Hepatocyte (in vitro differentiated cells): Measurements from ENCODE around the gene SND1. TPM values are rescaled to one million over a fixed set of nuclear protein-coding genes. Genes with fewer than 3 reads are reported as not detected.
"Not testable (repeated sequence)": the region's sequence is repeated elsewhere in the genome, so short reads cannot be mapped to it uniquely, and the experiment has no call there.

ENCODE experiments used
- DNase-seq: peaks from one replicate; pipeline ENCODE4 v3.0.0-alpha.2; 2016; ENCODE audit warnings: low spot score
- H2AFZ ChIP-seq: fragments of 200-600 bp; sonication (generic); 2 replicates; pipeline ENCODE4 v1.6.0; 2016; ENCODE audit warnings: antibody characterized with exemption, mild to moderate bottlenecking
- H3K27ac ChIP-seq: fragments of 200-600 bp; sonication (generic); 2 replicates; pipeline ENCODE4 v1.5.1; 2016; ENCODE audit warnings: mild to moderate bottlenecking
- H3K27me3 ChIP-seq: fragments of 200-600 bp; sonication (generic); 2 replicates; pipeline ENCODE4 v1.6.1; 2016
- H3K36me3 ChIP-seq: fragments of 200-600 bp; sonication (generic); replicated peaks from 2 replicates; pipeline ENCODE4 v1.5.1; 2016; ENCODE audit warnings: low read depth; ENCODE audit not compliant: insufficient read depth
- H3K4me1 ChIP-seq: fragments of 200-600 bp; sonication (generic); 2 replicates; pipeline ENCODE4 v1.5.1; 2016; ENCODE audit warnings: mild to moderate bottlenecking, moderate library complexity; ENCODE audit not compliant: insufficient read depth
- H3K4me2 ChIP-seq: fragments of 200-600 bp; sonication (generic); 2 replicates; pipeline ENCODE4 v1.6.0; 2016
- H3K4me3 ChIP-seq: fragments of 200-600 bp; sonication (generic); 2 replicates; pipeline ENCODE4 v1.5.1; 2016; ENCODE audit warnings: mild to moderate bottlenecking
- H3K79me2 ChIP-seq: fragments of 200-600 bp; sonication (generic); 2 replicates; pipeline ENCODE4 v1.6.0; 2017; ENCODE audit warnings: mild to moderate bottlenecking
- H3K9me2 ChIP-seq: fragments of 200-600 bp; sonication (generic); replicated peaks from 2 replicates; pipeline ENCODE4 v1.6.0; 2017; ENCODE audit warnings: mild to moderate bottlenecking; ENCODE audit not compliant: insufficient read depth
- H3K9me3 ChIP-seq: fragments of 200-600 bp; sonication (generic); 2 replicates; pipeline ENCODE4 v1.5.1; 2016; ENCODE audit warnings: low read depth, mild to moderate bottlenecking
- H4K20me1 ChIP-seq: fragments of 200-600 bp; sonication (generic); 2 replicates; pipeline ENCODE4 v1.6.0; 2016; ENCODE audit warnings: mild to moderate bottlenecking; ENCODE audit not compliant: insufficient read depth, poor library complexity, severe bottlenecking
- EZH2 ChIP-seq: fragments of 200-600 bp; sonication (generic); IDR thresholded peaks from 2 replicates; pipeline ENCODE4 v1.6.1; 2016; ENCODE audit warnings: antibody characterized with exemption, mild to moderate bottlenecking, borderline replicate concordance
- EZH2phosphoT487 ChIP-seq: fragments of 200-600 bp; sonication (generic); IDR thresholded peaks from one replicate; pipeline ENCODE4 v1.6.1; 2018; ENCODE audit warnings: antibody characterized with exemption, mild to moderate bottlenecking, low read depth, moderate library complexity; ENCODE audit not compliant: unreplicated experiment, severe bottlenecking
- WGBS: methylation state at CpG from one replicate; pipeline ENCODE4 v1.1.6; 2016; ENCODE audit warnings: low lambda C conversion rate; ENCODE audit errors: missing lambda C conversion rate; 5-methylcytosine and 5-hydroxymethylcytosine counted together
- polyA plus RNA-seq: library from polyadenylated mRNA; unstranded; fragments of >200 nt; fragmentation: Nextera tagmentation; extraction: Ambion mirVana; gene quantifications from 2 replicates; pipeline ENCODE4 v1.2.1, GENCODE V29; 2016
- total RNA-seq: library from RNA; depleted of rRNA; stranded (reverse); fragments of >200 nt; gene quantifications from 2 replicates; pipeline ENCODE4 v1.2.3, GENCODE V29; 2014
- TF ChIP-seq, protein P1 (sequence below): fragments of 200-600 bp; sonication (generic); IDR thresholded peaks from 2 replicates; pipeline ENCODE4 v1.5.1; 2016; ENCODE audit warnings: antibody characterized with exemption, mild to moderate bottlenecking; ENCODE audit not compliant: poor library complexity

The SND1 gene
- total and polyA plus RNA-seq, 2 experiments from 2014 or later: 141 to 200 TPM

- Histone ChIP-seq H3K9me2 (no peaks in the 10 kb centered on the region), H3K27ac (no peak overlapping the region), H4K20me1 (peaks cover 59% of the 10 kb centered on the region), H3K36me3 (no peaks in the 10 kb centered on the region), H3K4me1 (no peaks in the 10 kb centered on the region), H3K9me3 (no peaks in the 10 kb centered on the region), H3K79me2 (peaks cover 100% of the 10 kb centered on the region), H2AFZ (no peak overlapping the region), H3K4me2 (no peak overlapping the region), H3K4me3 (no peak overlapping the region), H3K27me3 (no peaks in the 10 kb centered on the region)
- TF ChIP-seq EZH2 (no peak), EZH2phosphoT487 (no peak)
- TF ChIP-seq, protein P1, sequence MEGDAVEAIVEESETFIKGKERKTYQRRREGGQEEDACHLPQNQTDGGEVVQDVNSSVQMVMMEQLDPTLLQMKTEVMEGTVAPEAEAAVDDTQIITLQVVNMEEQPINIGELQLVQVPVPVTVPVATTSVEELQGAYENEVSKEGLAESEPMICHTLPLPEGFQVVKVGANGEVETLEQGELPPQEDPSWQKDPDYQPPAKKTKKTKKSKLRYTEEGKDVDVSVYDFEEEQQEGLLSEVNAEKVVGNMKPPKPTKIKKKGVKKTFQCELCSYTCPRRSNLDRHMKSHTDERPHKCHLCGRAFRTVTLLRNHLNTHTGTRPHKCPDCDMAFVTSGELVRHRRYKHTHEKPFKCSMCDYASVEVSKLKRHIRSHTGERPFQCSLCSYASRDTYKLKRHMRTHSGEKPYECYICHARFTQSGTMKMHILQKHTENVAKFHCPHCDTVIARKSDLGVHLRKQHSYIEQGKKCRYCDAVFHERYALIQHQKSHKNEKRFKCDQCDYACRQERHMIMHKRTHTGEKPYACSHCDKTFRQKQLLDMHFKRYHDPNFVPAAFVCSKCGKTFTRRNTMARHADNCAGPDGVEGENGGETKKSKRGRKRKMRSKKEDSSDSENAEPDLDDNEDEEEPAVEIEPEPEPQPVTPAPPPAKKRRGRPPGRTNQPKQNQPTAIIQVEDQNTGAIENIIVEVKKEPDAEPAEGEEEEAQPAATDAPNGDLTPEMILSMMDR: no peak
- DNase-seq: no peak
- WGBS: 73% methylated on average over 3 of the region's 3 CpGs
Observed at GRCh38 chr7:127673902-127674301, 21.9 kb downstream of the SND1 start.

- Histone ChIP-seq H3K9me3 (no peaks in the 10 kb centered on the region), H3K4me3 (no peak overlapping the region), H4K20me1 (peaks cover 56% of the 10 kb centered on the region), H3K4me1 (no peaks in the 10 kb centered on the region), H2AFZ (no peak overlapping the region), H3K36me3 (no peaks in the 10 kb centered on the region), H3K4me2 (no peak overlapping the region), H3K79me2 (peaks cover 97% of the 10 kb centered on the region), H3K27me3 (no peaks in the 10 kb centered on the region), H3K9me2 (no peaks in the 10 kb centered on the region), H3K27ac (no peak overlapping the region)
- WGBS: 83% methylated on average over 1 of the region's 1 CpG
- TF ChIP-seq, protein P1: no peak
- TF ChIP-seq EZH2phosphoT487 (no peak), EZH2 (no peak)
- DNase-seq: no peak
Observed at GRCh38 chr7:127674361-127674760, 22.4 kb downstream of the SND1 start.

- H2AFZ ChIP-seq, H3K4me1 ChIP-seq, H3K36me3 ChIP-seq, H3K9me3 ChIP-seq, H3K4me3 ChIP-seq, H3K27me3 ChIP-seq, H3K9me2 ChIP-seq, H3K4me2 ChIP-seq, DNase-seq, H3K27ac ChIP-seq: not testable (repeated sequence)
- 98% methylated on average over 4 of the region's 4 CpGs for WGBS
- Histone ChIP-seq H3K79me2 (peaks cover 97% of the 10 kb centered on the region), H4K20me1 (peaks cover 56% of the 10 kb centered on the region)
Observed at GRCh38 chr7:127674923-127675322, 22.9 kb downstream of the SND1 start.

DNA sequence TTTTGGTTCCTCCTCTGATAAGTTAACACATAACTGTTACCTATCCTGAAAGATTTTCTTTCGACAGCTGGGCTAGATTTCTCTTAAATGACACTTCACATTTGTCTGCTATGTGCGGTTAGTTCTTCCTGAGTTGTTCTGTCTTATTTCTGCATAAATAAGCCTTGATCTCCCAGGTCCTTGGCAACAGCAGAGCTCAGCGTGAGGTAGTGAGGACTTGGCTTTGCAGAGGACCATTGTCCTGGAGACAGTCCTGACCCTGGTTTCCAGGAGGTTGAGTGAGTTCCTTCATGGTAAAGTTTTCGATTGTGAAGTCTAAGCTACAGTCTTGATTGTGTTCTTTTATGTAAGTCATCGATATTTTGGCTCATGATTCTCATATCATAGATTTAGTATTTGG lies 23.7 kb downstream of the SND1 start:
- WGBS: 91% methylated on average over 5 of the region's 5 CpGs
- no peaks in the 10 kb centered on the region for H3K36me3 ChIP-seq

More for the DNA sequence above, 23.7 kb downstream of the SND1 start:
- H3K4me1 ChIP-seq: no peaks in the 10 kb centered on the region
- no peaks in the 10 kb centered on the region for H3K9me2 ChIP-seq
- H4K20me1 ChIP-seq: peaks cover 56% of the 10 kb centered on the region
- no peaks in the 10 kb centered on the region for H3K9me3 ChIP-seq
- no peak overlapping the region for H3K4me3 ChIP-seq
- no peak overlapping the region for H2AFZ ChIP-seq
- H3K4me2 ChIP-seq: no peak overlapping the region
- no peak for DNase-seq
- peaks cover 97% of the 10 kb centered on the region for H3K79me2 ChIP-seq
- no peak overlapping the region for H3K27ac ChIP-seq
- TF ChIP-seq, protein P1: no peak
- TF ChIP-seq EZH2phosphoT487: no peak
- TF ChIP-seq EZH2: no peak
- no peaks in the 10 kb centered on the region for H3K27me3 ChIP-seq
